Neural progenitor cell (in vitro differentiated cells): ENCODE measurements around the gene DNAJC15. TPM values are rescaled to one million over a fixed set of nuclear protein-coding genes. Genes with fewer than 3 reads are reported as not detected.
"Not testable (repeated sequence)": the region's sequence is repeated elsewhere in the genome, so short reads cannot be mapped to it uniquely, and the experiment has no call there.

Experiments
- DNase-seq: peaks from one replicate; pipeline ENCODE4 v3.0.0-alpha.2; 2016; ENCODE audit warnings: low spot score
- H2AFZ ChIP-seq: fragments of 200-600 bp; sonication (generic); replicated peaks from 2 replicates; pipeline ENCODE4 v1.6.1; 2016; ENCODE audit warnings: antibody characterized with exemption
- H3F3A ChIP-seq: fragments of 200-600 bp; sonication (generic); 2 replicates; pipeline ENCODE4 v1.6.1; 2016; ENCODE audit warnings: antibody characterized with exemption, low read depth
- H3K27ac ChIP-seq: fragments of 200-600 bp; sonication (generic); 2 replicates; pipeline ENCODE4 v1.5.1; 2016; ENCODE audit warnings: mild to moderate bottlenecking
- H3K27me3 ChIP-seq: fragments of 200-600 bp; sonication (generic); 2 replicates; pipeline ENCODE4 v1.6.1; 2016; ENCODE audit warnings: mild to moderate bottlenecking, moderate library complexity
- H3K36me3 ChIP-seq: fragments of 200-600 bp; sonication (generic); 2 replicates; pipeline ENCODE4 v1.5.1; 2016
- H3K4me1 ChIP-seq: fragments of 200-600 bp; sonication (generic); 2 replicates; pipeline ENCODE4 v1.6.1; 2016; ENCODE audit warnings: mixed run types
- H3K4me2 ChIP-seq: fragments of 200-600 bp; sonication (generic); 2 replicates; pipeline ENCODE4 v1.6.1; 2016
- H3K4me3 ChIP-seq: fragments of 200-600 bp; sonication (generic); 2 replicates; pipeline ENCODE4 v1.5.1; 2016
- H3K79me2 ChIP-seq: fragments of 200-600 bp; sonication (generic); 2 replicates; pipeline ENCODE4 v1.6.1; 2016; ENCODE audit warnings: low read depth
- H3K9ac ChIP-seq: fragments of 200-600 bp; sonication (generic); 2 replicates; pipeline ENCODE4 v1.6.1; 2016
- H3K9me3 ChIP-seq: fragments of 200-600 bp; sonication (generic); 2 replicates; pipeline ENCODE4 v1.5.1; 2016; ENCODE audit warnings: low read depth
- H4K20me1 ChIP-seq: fragments of 200-600 bp; sonication (generic); 2 replicates; pipeline ENCODE4 v1.6.1; 2016; ENCODE audit warnings: low read depth
- H3K27ac Mint-ChIP-seq: 3 replicates; pipeline ENCODE4 v1.8.0; 2021; ENCODE audit warnings: mixed read lengths
- H3K27me3 Mint-ChIP-seq: 2 replicates; pipeline ENCODE4 v1.8.0; 2022; ENCODE audit warnings: low read depth, mild to moderate bottlenecking, inconsistent platforms, moderate library complexity, mixed read lengths; ENCODE audit not compliant: insufficient read depth
- H3K36me3 Mint-ChIP-seq: 3 replicates; pipeline ENCODE4 v1.8.0; 2021; ENCODE audit warnings: mixed read lengths
- H3K4me1 Mint-ChIP-seq: 3 replicates; pipeline ENCODE4 v1.8.0; 2021; ENCODE audit warnings: mixed read lengths
- H3K4me3 Mint-ChIP-seq: 3 replicates; pipeline ENCODE4 v1.8.0; 2021; ENCODE audit warnings: mild to moderate bottlenecking, moderate library complexity, mixed read lengths
- H3K9me3 Mint-ChIP-seq: 3 replicates; pipeline ENCODE4 v1.8.0; 2020; ENCODE audit warnings: mixed read lengths
- EZH2 ChIP-seq: fragments of 200-600 bp; sonication (generic); IDR thresholded peaks from 2 replicates; pipeline ENCODE4 v1.6.1; 2017; ENCODE audit warnings: antibody characterized with exemption, mild to moderate bottlenecking, moderate library complexity
- EZH2phosphoT487 ChIP-seq: fragments of 200-600 bp; sonication (generic); IDR thresholded peaks from 2 replicates; pipeline ENCODE4 v1.6.1; 2017; ENCODE audit warnings: antibody characterized with exemption
- total RNA-seq: library from RNA; depleted of rRNA; stranded (reverse); fragments of >200 nt; gene quantifications from 2 replicates; pipeline ENCODE4 v1.2.3, GENCODE V29; 2015; ENCODE audit warnings: low replicate concordance
- TF ChIP-seq, protein P1 (sequence below): fragments of 200-600 bp; sonication (generic); IDR thresholded peaks from 2 replicates; pipeline ENCODE4 v1.5.1; 2017; ENCODE audit warnings: antibody characterized with exemption, mild to moderate bottlenecking

The DNAJC15 gene
- total RNA-seq, 1 donor from 2014 or later: 3.2 TPM

DNA sequence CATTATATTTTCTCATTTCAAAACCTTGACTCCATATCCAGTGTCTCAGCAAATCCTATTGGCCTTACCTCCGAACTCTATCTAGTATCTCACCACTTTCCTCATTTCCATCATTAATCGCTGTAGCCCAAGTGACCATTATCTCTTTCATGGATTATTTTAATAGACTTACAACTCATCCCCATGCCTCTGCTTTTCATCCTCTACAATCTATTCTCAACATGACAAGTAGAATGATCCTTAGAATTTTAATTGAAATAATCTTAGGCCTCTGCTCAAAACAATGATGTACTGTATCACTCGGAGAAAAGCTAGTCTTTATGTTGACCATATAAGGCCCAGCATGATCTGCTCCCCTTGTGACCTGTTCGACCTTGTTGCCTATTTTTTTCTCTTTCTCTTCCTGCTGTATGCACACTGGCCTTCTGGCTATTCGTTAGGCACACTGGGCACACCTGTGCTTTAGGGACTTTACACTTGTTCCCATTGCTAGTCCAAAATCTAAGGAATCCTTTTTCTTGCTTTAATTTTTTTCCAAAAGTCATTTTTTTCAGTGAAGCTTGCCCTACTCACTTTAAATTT lies 21.4 kb downstream of the DNAJC15 start:
- Mint-ChIP-seq H3K27me3 (no peaks in the 10 kb centered on the region), H3K9me3 (peaks cover 5% of the 10 kb centered on the region), H3K4me1 (peaks cover 20% of the 10 kb centered on the region), H3K36me3 (peaks cover 2% of the 10 kb centered on the region), H3K27ac (no peak overlapping the region), H3K4me3 (no peak overlapping the region)
- Histone ChIP-seq H3F3A (peaks cover 18% of the 10 kb centered on the region), H3K4me2 (peak overlapping the region; percentile 54), H3K4me1 (peaks cover 27% of the 10 kb centered on the region), H3K79me2 (no peaks in the 10 kb centered on the region), H3K27ac (peak overlapping the region; percentile 78), H4K20me1 (no peaks in the 10 kb centered on the region), H3K9me3 (no peaks in the 10 kb centered on the region), H3K4me3 (no peak overlapping the region), H2AFZ (no peak overlapping the region), H3K36me3 (no peaks in the 10 kb centered on the region), H3K27me3 (no peaks in the 10 kb centered on the region), H3K9ac (no peak overlapping the region)
- TF ChIP-seq, protein P1, sequence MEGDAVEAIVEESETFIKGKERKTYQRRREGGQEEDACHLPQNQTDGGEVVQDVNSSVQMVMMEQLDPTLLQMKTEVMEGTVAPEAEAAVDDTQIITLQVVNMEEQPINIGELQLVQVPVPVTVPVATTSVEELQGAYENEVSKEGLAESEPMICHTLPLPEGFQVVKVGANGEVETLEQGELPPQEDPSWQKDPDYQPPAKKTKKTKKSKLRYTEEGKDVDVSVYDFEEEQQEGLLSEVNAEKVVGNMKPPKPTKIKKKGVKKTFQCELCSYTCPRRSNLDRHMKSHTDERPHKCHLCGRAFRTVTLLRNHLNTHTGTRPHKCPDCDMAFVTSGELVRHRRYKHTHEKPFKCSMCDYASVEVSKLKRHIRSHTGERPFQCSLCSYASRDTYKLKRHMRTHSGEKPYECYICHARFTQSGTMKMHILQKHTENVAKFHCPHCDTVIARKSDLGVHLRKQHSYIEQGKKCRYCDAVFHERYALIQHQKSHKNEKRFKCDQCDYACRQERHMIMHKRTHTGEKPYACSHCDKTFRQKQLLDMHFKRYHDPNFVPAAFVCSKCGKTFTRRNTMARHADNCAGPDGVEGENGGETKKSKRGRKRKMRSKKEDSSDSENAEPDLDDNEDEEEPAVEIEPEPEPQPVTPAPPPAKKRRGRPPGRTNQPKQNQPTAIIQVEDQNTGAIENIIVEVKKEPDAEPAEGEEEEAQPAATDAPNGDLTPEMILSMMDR: no peak
- TF ChIP-seq EZH2phosphoT487 (no peak), EZH2 (no peak)
- no peak for DNase-seq

DNA sequence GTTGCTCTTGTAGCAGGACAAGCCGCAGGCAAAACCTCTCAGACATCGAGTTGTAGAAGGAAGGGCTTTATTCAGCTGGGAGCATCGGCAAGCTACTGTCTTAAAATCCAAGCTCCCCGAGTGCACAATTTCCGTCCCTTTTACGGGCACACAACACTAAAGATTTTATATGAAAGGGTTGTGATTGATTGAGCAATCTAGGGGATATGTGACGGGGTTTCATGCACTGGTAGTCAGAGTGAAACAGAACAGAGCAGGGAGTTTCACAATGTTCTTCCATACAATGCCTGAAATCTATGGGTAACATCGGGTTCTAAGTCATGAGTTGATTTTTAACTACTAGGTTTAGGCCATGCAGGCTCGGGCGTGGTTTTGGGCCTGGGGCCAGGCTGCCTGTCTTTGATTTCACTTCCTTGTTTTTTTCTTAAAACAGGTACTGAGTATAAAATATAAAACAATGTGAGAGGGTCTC lies 22.0 kb downstream of the DNAJC15 start:
- H3K4me3 Mint-ChIP-seq, H4K20me1 ChIP-seq, H3K27me3 Mint-ChIP-seq, H3K9me3 ChIP-seq, H3K9ac ChIP-seq, H3K27me3 ChIP-seq, H3K4me2 ChIP-seq, H3K27ac Mint-ChIP-seq, H2AFZ ChIP-seq, H3K36me3 Mint-ChIP-seq, H3K36me3 ChIP-seq, H3K27ac ChIP-seq, H3K9me3 Mint-ChIP-seq, DNase-seq, H3K79me2 ChIP-seq, H3K4me3 ChIP-seq: not testable (repeated sequence)
- Histone ChIP-seq H3K4me1 (peaks cover 27% of the 10 kb centered on the region), H3F3A (peaks cover 18% of the 10 kb centered on the region)
- H3K4me1 Mint-ChIP-seq: peaks cover 17% of the 10 kb centered on the region

DNA sequence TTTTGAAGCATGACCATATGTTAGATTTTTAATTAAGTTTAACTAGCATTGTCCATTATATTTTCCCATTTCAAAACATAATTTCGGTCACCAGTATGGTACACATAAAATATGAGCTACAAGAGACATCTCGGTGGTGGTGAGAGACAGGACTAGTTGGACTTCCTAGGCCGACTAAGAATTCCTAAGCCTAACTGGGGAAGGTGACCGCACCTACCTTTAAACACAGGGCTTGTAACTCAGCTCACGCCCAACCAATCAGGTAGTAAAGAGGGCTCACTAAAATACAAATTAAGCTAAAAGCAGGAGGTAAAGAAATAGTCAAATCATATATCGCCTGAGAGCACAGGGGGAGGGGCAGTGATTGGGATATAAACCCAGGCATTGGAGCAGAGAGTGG lies 22.9 kb downstream of the DNAJC15 start:
- TF ChIP-seq EZH2: no peak
- no peak for TF ChIP-seq EZH2phosphoT487
- TF ChIP-seq, protein P1: no peak
- H3K9ac ChIP-seq: no peak overlapping the region
- no peaks in the 10 kb centered on the region for H3K27me3 ChIP-seq
- no peak overlapping the region for H3K27ac ChIP-seq
- peaks cover 15% of the 10 kb centered on the region for H3F3A ChIP-seq
- no peak overlapping the region for H3K27ac Mint-ChIP-seq
- no peaks in the 10 kb centered on the region for H3K27me3 Mint-ChIP-seq
- peaks cover 20% of the 10 kb centered on the region for H3K4me1 ChIP-seq
- H2AFZ ChIP-seq: no peak overlapping the region
- H3K4me1 Mint-ChIP-seq: peaks cover 9% of the 10 kb centered on the region
- H4K20me1 ChIP-seq: no peaks in the 10 kb centered on the region
- no peaks in the 10 kb centered on the region for H3K79me2 ChIP-seq
- no peak overlapping the region for H3K4me3 Mint-ChIP-seq
- H3K36me3 Mint-ChIP-seq: peaks cover 2% of the 10 kb centered on the region
- peaks cover 5% of the 10 kb centered on the region for H3K9me3 Mint-ChIP-seq
- H3K4me2 ChIP-seq: no peak overlapping the region
- no peaks in the 10 kb centered on the region for H3K9me3 ChIP-seq
- no peaks in the 10 kb centered on the region for H3K36me3 ChIP-seq
- no peak for DNase-seq
- H3K4me3 ChIP-seq: no peak overlapping the region
